ENCODE measurements around the gene PDGFD. TPM values are rescaled to one million over a fixed set of nuclear protein-coding genes. Genes with fewer than 3 reads are reported as not detected.

The PDGFD gene
- polyA plus RNA-seq, 1 donor (not counting 4 experiments of a cell fraction or from before 2014, with no cell fraction given), result 0.28 TPM

DNA sequence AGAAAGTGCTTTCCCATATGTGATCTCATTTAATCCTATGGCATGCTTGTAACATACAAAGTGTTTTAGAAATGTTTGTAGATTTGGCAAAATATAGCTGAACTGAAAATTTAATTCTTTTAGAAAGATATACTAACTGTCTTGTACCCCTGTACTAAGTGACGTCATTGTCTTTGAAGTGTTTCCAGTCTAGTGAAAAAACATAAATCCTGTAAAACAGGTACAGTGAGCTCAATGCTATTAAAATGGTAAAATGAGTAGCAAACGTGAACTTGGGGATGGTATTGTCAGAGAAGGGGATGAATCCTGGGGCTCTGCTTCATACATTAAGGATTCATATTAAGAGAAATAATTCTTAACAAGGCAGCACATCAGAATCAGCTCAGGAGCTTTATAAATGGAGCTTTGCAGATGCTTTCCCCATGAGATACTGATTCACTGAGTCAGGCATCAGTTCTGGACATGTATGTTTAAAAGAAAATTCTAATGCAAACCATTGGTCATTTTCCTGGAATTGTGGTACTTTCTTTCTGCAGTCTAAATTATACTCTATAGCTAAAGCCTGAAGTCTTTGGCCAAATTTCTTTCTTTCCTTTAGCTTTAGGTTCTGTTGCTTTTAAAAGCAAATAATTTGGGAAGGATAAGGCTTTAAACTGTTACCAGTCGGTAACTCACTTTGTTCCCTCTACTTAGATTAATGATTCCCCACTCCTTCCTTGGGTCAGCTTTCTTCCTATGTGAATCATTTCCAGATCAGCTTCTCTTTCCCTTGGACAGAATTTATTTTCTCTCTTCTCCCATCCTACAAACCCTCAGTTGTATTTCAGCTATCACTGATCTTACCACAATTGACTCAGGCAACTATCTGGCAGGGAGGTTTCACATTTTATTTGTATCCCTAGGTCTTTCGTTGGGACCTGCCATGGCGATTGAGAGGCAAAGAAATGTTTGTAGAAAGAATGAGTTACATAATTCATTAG, 185.0 kb downstream of the PDGFD start:
- Histone ChIP-seq H3K4me3 (ENCODE audit: control insufficient read depth in 2 of 3, extremely low read depth in 1 of 3, insufficient read depth in 2 of 3, low read depth in 1 of 3, low read length in 3 of 3) (no peak overlapping the region), H2AFZ (ENCODE audit: control insufficient read depth, low read length) (no peak overlapping the region), H3K4me2 (ENCODE audit: control insufficient read depth, extremely low read depth, insufficient read depth, low read depth, low read length) (no peak overlapping the region), H3K9ac (ENCODE audit: control insufficient read depth, extremely low read depth, insufficient read depth, low read length) (no peak overlapping the region), H3K36me3 (ENCODE audit: control insufficient read depth in 2 of 2, extremely low read depth in 1 of 2, insufficient read depth in 2 of 2, low read length in 2 of 2) (no peaks in the 10 kb centered on the region), H3K27me3 (ENCODE audit: control insufficient read depth, extremely low read depth, insufficient read depth, low read length) (no peaks in the 10 kb centered on the region), H4K20me1 (ENCODE audit: control insufficient read depth, extremely low read depth, insufficient read depth, low read length) (no peaks in the 10 kb centered on the region), H3K9me1 (ENCODE audit: control insufficient read depth, extremely low read depth, insufficient read depth, low read length) (no peaks in the 10 kb centered on the region), H3K27ac (ENCODE audit: control insufficient read depth, insufficient read depth, low read length) (no peak overlapping the region), H3K4me1 (ENCODE audit: control insufficient read depth, extremely low read depth, insufficient read depth, low read length) (no peaks in the 10 kb centered on the region), H3K79me2 (ENCODE audit: control insufficient read depth, insufficient read depth, low read length) (no peaks in the 10 kb centered on the region), H3K9me3 (ENCODE audit: control insufficient read depth, low read depth, low read length) (no peaks in the 10 kb centered on the region)
- dilution Hi-C loops (cut with MboI; ENCODE audit: extremely low pct_ligation_motif_present, low sequenced_read_pairs), result no loop called here
- TF ChIP-seq, protein P1, sequence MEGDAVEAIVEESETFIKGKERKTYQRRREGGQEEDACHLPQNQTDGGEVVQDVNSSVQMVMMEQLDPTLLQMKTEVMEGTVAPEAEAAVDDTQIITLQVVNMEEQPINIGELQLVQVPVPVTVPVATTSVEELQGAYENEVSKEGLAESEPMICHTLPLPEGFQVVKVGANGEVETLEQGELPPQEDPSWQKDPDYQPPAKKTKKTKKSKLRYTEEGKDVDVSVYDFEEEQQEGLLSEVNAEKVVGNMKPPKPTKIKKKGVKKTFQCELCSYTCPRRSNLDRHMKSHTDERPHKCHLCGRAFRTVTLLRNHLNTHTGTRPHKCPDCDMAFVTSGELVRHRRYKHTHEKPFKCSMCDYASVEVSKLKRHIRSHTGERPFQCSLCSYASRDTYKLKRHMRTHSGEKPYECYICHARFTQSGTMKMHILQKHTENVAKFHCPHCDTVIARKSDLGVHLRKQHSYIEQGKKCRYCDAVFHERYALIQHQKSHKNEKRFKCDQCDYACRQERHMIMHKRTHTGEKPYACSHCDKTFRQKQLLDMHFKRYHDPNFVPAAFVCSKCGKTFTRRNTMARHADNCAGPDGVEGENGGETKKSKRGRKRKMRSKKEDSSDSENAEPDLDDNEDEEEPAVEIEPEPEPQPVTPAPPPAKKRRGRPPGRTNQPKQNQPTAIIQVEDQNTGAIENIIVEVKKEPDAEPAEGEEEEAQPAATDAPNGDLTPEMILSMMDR (optimal IDR thresholded peaks at IDR 0.05 in 1 of 3, IDR thresholded peaks at IDR 0.05 in 1 of 3, conservative IDR thresholded peaks at IDR 0.05 in 1 of 3; ENCODE audit: extremely low read depth in 1 of 3, insufficient read depth in 2 of 3, low read length in 3 of 3), result no peak
- TF ChIP-seq EZH2 (IDR thresholded peaks at IDR 0.05; ENCODE audit: low read length), result no peak
- no peak for FAIRE-seq
- no peak for DNase-seq (ENCODE audit: low read depth, low spot score)

DNA sequence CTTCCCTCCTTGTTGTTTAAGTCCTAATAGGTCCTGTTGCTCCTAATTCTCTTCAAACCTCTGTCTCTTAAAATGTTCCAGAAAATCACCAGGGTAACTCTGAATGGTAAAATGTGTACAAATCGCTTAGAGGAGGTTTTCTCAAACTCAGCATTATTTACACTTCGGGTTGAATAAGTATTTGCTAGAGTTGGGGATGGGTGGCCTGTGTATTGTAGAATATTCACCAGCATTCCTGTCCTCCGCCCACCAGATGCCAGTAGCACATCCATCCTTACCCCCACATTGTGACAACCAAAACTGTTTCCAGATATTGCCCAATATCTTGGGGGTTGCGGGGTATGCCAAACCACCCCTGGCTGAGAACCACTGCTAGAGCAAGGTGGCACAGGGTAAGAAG, 191.9 kb downstream of the PDGFD start:
- Histone ChIP-seq H3K79me2 (ENCODE audit: control insufficient read depth, insufficient read depth, low read length) (no peaks in the 10 kb centered on the region), H3K27me3 (ENCODE audit: control insufficient read depth, extremely low read depth, insufficient read depth, low read length) (no peaks in the 10 kb centered on the region), H3K9me3 (ENCODE audit: control insufficient read depth, low read depth, low read length) (no peaks in the 10 kb centered on the region), H3K27ac (ENCODE audit: control insufficient read depth, insufficient read depth, low read length) (no peak overlapping the region), H3K9ac (ENCODE audit: control insufficient read depth, extremely low read depth, insufficient read depth, low read length) (no peak overlapping the region), H4K20me1 (ENCODE audit: control insufficient read depth, extremely low read depth, insufficient read depth, low read length) (no peaks in the 10 kb centered on the region), H3K9me1 (ENCODE audit: control insufficient read depth, extremely low read depth, insufficient read depth, low read length) (no peaks in the 10 kb centered on the region), H3K4me1 (ENCODE audit: control insufficient read depth, extremely low read depth, insufficient read depth, low read length) (no peaks in the 10 kb centered on the region), H3K36me3 (ENCODE audit: control insufficient read depth in 2 of 2, extremely low read depth in 1 of 2, insufficient read depth in 2 of 2, low read length in 2 of 2) (no peaks in the 10 kb centered on the region), H3K4me3 (ENCODE audit: control insufficient read depth in 2 of 3, extremely low read depth in 1 of 3, insufficient read depth in 2 of 3, low read depth in 1 of 3, low read length in 3 of 3) (no peak overlapping the region), H3K4me2 (ENCODE audit: control insufficient read depth, extremely low read depth, insufficient read depth, low read depth, low read length) (no peak overlapping the region), H2AFZ (ENCODE audit: control insufficient read depth, low read length) (no peak overlapping the region)
- no peak for TF ChIP-seq EZH2 (IDR thresholded peaks at IDR 0.05; ENCODE audit: low read length)
- TF ChIP-seq, protein P1 (optimal IDR thresholded peaks at IDR 0.05 in 1 of 3, IDR thresholded peaks at IDR 0.05 in 1 of 3, conservative IDR thresholded peaks at IDR 0.05 in 1 of 3; ENCODE audit: extremely low read depth in 1 of 3, insufficient read depth in 2 of 3, low read length in 3 of 3), result no peak
- DNase-seq (ENCODE audit: low read depth, low spot score) (no peak), FAIRE-seq (no peak)
- dilution Hi-C loops (cut with MboI; ENCODE audit: extremely low pct_ligation_motif_present, low sequenced_read_pairs), result no loop called here
